HUES64 (cell line): ENCODE measurements around the gene HNRNPAB.
A peak's percentile ranks its signal among the peaks of the same experiment; 100 is the strongest.

Experiments
- H3K27ac ChIP-seq: 2 replicates; pipeline ENCODE4 v1.7.0; 2013; ENCODE audit warnings: low read depth, low read length, inconsistent platforms
- H3K27me3 ChIP-seq: 2 replicates; pipeline ENCODE4 v1.6.1; 2013; ENCODE audit warnings: mild to moderate bottlenecking, low read length; ENCODE audit not compliant: insufficient read depth
- H3K36me3 ChIP-seq: 2 replicates; pipeline ENCODE4 v1.6.1; 2013; ENCODE audit warnings: mild to moderate bottlenecking, low read length; ENCODE audit not compliant: insufficient read depth
- H3K4me1 ChIP-seq: 2 replicates; pipeline ENCODE4 v1.6.1; 2013; ENCODE audit warnings: mild to moderate bottlenecking, low read length, moderate library complexity; ENCODE audit not compliant: insufficient read depth
- H3K4me3 ChIP-seq: 2 replicates; pipeline ENCODE4 v1.5.1; 2013; ENCODE audit warnings: mild to moderate bottlenecking, low read length, moderate library complexity
- H3K9ac ChIP-seq: 2 replicates; pipeline ENCODE4 v1.6.1; 2013; ENCODE audit warnings: mild to moderate bottlenecking, low read depth, low read length
- H3K9me3 ChIP-seq: 2 replicates; pipeline ENCODE4 v1.6.1; 2013; ENCODE audit warnings: low read depth, low read length; ENCODE audit not compliant: insufficient read depth
- WGBS: fragments of 150-250, 120-280 bp; methylation state at CpG from one replicate; pipeline ENCODE4 v1.1.7; 2013; ENCODE audit warnings: missing lambda C conversion rate; 5-methylcytosine and 5-hydroxymethylcytosine counted together

HNRNPAB gene

DNA sequence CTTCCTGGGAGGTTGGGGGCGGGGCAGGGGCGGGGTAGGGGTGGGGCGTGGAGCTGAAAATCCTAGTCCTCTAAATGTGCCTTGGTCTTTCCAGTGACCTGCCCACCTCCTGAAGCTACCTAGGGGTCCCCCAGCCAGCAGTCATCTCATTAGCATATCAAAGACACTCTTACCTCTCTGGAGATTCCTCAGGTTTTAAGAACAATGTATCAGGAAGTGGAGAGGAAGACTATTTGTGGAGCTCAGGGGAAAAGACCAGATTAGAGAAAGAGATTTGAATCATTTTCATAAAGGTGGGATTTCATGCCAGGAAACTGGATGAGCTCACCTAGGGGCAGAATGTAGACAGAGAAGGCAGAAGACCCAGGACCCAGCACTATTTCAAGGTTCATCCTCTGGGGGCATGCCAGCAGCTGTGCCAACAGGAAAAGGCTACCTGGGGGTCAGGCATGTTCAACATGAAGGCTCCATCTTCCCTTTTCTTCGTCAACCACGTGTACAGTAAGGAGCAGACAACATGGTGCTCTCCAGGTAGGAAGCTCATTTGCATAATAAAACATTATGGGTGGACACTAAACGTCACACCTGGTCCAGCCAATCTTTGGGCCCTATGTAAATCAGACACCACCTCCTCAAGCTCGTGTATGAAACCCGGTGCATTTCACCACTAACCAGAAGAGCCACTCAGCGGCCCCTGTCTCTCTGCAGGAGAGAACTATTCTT lies 24.0 kb upstream of the HNRNPAB start:
- H3K9ac ChIP-seq: peak overlapping the region; percentile 70
- no peaks in the 10 kb centered on the region for H3K36me3 ChIP-seq
- no peaks in the 10 kb centered on the region for H3K9me3 ChIP-seq
- peak overlapping the region; percentile 99 for H3K27ac ChIP-seq
- WGBS: 5% methylated on average over 7 of the region's 9 CpGs
- H3K4me3 ChIP-seq: peak overlapping the region; percentile 28
- peaks cover 15% of the 10 kb centered on the region for H3K4me1 ChIP-seq
- H3K27me3 ChIP-seq: no peaks in the 10 kb centered on the region

DNA sequence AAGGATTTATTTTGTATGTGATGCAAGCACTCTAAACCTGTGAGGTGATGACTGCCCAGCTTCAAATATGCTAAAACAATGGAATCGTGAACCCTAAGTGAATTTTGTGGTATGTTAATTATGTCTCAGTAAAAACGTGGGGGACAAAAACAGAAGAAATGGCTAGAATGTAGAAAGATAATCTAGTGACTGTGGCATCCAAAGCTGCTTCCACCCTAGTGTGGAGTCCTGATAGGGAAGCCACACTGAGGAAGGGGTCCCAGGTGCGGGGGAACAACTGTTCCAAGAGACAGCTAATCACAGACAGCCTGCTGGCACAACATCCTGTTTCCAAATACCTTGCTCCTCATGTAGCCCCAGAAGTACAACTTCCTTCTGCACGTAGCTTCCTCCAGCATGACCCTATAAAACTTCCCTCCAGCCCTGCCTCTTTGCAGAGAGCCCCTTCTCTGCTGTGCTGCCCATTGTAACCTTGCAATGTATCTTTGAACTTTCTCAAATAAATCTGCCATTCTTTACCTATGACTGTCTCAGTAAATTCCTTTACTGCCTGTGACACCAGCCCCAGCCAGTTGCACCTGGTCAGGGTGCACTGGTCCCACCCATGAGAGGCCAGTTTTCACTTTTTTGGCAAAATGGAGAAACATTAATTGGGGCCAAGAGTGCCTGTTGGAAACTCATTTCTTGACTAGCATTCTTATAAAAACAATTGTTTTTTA lies 22.0 kb upstream of the HNRNPAB start:
- Histone ChIP-seq H3K4me3 (no peak overlapping the region), H3K36me3 (no peaks in the 10 kb centered on the region), H3K27ac (0 out of 2 replicates have a peak overlapping the region, but pooled peaks have one; percentile 15), H3K27me3 (no peaks in the 10 kb centered on the region), H3K4me1 (peaks cover 15% of the 10 kb centered on the region), H3K9me3 (no peaks in the 10 kb centered on the region), H3K9ac (no peak overlapping the region)
- WGBS: 49% methylated on average over 4 of the region's 4 CpGs

DNA sequence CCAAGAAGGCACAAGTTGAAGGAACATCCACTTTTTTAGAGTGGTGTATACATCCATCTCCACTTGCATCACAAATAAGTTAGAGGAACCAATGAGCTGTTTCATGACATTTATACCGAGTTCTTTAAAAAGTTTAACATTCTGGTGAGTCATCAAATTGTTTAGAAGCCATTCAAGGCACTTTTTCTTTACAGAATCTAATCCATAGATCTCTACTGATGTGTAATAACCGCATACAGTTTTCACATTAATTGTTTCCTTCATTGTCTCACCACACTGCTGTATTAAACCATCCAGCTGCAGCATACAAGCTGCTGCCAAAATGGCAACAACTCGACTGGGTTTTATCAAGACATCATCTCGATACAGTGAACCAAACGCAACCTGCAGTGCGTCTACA lies 17.9 kb upstream of the HNRNPAB start:
- 96% methylated on average over 6 of the region's 6 CpGs for WGBS
- H3K27ac ChIP-seq: no peak overlapping the region
- H3K9me3 ChIP-seq: no peaks in the 10 kb centered on the region
- no peak overlapping the region for H3K9ac ChIP-seq
- H3K4me3 ChIP-seq: no peak overlapping the region
- H3K36me3 ChIP-seq: no peaks in the 10 kb centered on the region
- peaks cover 3% of the 10 kb centered on the region; the same call in 1 of the 2 replicates for H3K4me1 ChIP-seq
- no peaks in the 10 kb centered on the region for H3K27me3 ChIP-seq

DNA sequence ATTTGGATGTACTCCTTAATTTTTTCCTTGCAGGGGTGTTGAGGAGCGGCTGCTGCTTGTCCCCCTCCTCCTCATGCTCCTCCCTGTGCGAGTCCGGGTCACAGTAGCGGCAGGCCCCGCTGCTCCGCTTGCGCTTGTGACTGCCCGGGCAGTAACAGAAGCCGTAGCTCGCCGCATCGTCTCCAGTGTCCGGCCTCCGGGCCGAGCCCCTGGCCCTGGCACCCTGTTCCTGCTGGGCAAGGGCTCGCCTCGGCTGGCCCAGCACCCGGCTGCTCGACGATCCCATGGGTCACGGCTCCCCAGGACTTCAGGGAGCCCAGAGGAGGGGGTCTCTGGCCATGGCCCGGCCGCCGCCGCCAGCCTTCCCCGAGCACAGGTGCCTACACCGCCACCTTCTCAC lies 17.3 kb upstream of the HNRNPAB start, which contains the start of gene GMCL2:
Gene GMCL2 (minus strand): TSS at position 358 of the 400 bp plus-strand sequence. CDS start 72 bp downstream, at position 286.
- WGBS: 92% methylated on average over 27 of the region's 27 CpGs
- H3K4me3 ChIP-seq: no peak within 1 kb of the TSS
- no peak within 1 kb of the TSS for H3K27ac ChIP-seq
- no peaks in the 10 kb centered on the region for H3K27me3 ChIP-seq
- H3K36me3 ChIP-seq: no peaks in the 10 kb centered on the region
- peaks cover 2% of the 10 kb centered on the region; the same call in 1 of the 2 replicates for H3K4me1 ChIP-seq
- H3K9ac ChIP-seq: no peak within 1 kb of the TSS
- H3K9me3 ChIP-seq: no peaks in the 10 kb centered on the region

DNA sequence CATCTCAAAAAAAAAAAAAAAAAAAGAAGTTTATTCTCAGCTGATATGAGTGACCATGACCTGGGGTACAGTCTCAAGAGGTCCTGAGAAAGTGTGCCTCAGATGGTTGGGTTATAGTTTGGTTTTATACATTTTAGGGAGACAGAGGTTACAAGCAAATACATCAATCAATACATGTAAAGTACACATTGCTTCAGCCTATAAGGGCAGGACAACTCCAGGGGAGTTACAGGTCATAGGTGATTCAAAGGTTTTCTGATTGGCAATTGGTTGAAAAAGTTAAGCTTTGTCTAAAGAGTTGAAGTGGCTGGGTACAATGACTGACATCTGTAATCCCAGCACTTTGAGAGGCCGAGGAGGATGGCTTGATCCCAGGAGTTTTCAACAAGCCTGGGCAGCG lies 14.9 kb upstream of the HNRNPAB start:
- H3K36me3 ChIP-seq: no peaks in the 10 kb centered on the region
- no peak overlapping the region for H3K27ac ChIP-seq
- 46% methylated on average over 2 of the region's 2 CpGs for WGBS
- no peak overlapping the region for H3K9ac ChIP-seq
- H3K27me3 ChIP-seq: no peaks in the 10 kb centered on the region
- no peaks in the 10 kb centered on the region for H3K4me1 ChIP-seq
- no peaks in the 10 kb centered on the region for H3K9me3 ChIP-seq
- no peak overlapping the region for H3K4me3 ChIP-seq

DNA sequence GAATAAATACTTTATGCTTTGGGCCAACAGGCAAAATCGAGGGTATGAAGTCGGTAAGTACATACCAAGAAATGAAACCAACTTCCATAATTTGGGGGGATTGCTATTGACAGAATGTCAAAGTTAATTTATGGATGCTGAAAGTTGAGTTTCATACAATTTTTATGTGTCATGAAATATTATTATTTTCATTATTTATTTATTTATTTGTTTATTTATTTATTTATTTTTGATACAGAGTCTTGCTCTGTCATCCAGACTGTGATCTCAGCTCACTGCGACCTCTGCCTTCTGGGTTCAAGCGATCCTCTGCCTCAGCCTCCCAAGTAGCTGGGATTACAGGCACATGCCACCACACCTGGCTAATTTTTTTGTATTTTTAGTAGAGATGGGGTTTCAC lies 12.7 kb upstream of the HNRNPAB start:
- no peak overlapping the region for H3K9ac ChIP-seq
- 89% methylated on average over 4 of the region's 4 CpGs for WGBS
- no peak overlapping the region for H3K4me3 ChIP-seq
- no peaks in the 10 kb centered on the region for H3K27me3 ChIP-seq
- no peak overlapping the region for H3K27ac ChIP-seq
- peaks cover 3% of the 10 kb centered on the region; the same call in 1 of the 2 replicates for H3K4me1 ChIP-seq
- H3K36me3 ChIP-seq: no peaks in the 10 kb centered on the region
- H3K9me3 ChIP-seq: no peaks in the 10 kb centered on the region

DNA sequence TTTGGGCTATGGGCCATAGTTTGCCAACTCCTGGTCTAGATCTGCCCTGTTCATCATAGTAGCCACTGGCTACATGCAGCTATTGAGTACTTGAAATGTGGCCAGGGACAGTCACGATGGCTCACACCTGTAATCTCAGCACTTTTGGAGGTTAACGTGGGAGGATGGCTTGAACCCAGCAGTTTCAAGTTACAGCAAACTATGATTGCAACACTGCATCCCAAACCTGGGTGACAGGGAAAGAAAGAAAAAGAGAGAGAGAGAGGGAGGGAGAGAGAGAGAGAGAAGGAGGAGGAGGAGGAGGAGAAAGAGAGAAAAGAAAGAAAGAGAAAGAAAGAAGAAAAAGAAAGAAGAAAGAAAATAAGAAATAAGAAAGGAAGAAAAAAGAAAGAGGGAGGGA lies 12.1 kb upstream of the HNRNPAB start:
- Histone ChIP-seq H3K9ac (no peak overlapping the region), H3K4me3 (no peak overlapping the region), H3K36me3 (no peaks in the 10 kb centered on the region), H3K9me3 (no peaks in the 10 kb centered on the region), H3K4me1 (peaks cover 3% of the 10 kb centered on the region; the same call in 1 of the 2 replicates), H3K27ac (no peak overlapping the region), H3K27me3 (no peaks in the 10 kb centered on the region)
- whole genome bisulfite sequencing: 84% methylated on average over 2 of the region's 2 CpGs

DNA sequence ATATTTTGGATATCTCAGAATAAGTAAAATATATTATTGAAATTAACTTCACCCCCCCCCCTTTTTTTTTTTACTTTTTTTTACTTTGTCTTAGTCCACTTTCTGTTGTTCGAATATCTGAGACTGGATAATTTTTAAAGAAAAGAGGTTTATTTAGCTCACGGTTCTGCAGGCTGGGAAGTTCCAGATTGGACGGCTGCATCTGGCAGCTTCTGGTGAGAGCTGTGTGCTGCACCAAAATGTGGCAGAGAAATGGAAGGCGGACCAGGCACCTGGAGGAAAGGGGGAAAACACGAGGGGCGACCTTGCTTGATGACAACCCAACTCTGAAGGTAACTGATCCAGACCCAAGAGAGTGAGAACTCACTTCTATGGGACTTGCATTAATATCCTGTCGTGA lies 11.5 kb upstream of the HNRNPAB start:
- no peak overlapping the region for H3K27ac ChIP-seq

DNA sequence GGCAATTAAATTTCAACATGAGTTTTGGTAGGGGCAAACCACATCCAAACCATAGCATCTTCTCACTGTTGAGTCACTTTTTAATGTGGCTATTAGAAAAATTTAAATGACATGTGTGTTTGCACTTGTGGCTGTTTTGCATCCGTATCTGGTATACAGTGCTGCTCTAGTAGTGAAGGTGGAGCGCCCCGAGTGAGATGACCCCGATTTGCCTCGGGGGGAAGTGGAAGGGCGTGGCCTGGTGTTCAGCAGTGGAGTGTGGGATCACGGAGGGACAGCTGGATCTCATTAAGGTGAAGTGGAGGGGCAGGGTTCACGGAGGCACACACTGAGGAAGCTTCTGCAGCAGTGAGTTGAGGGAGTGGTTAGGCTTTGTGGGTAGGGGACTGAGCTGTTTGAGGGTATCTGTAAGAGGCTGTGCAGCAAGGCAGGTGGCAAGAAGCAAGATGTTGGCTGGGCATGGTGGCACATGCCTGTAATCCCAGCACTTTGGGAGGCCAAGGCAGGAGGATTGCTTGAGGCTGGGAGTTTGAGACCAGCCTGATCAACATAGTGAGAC lies 11.0 kb upstream of the HNRNPAB start:
- Histone ChIP-seq H3K9me3 (no peaks in the 10 kb centered on the region), H3K4me1 (peaks cover 3% of the 10 kb centered on the region; the same call in 1 of the 2 replicates), H3K4me3 (no peak overlapping the region), H3K36me3 (no peaks in the 10 kb centered on the region), H3K9ac (no peak overlapping the region), H3K27ac (no peak overlapping the region), H3K27me3 (no peaks in the 10 kb centered on the region)
- WGBS: 92% methylated on average over 8 of the region's 8 CpGs

More for the DNA sequence above, 11.5 kb upstream of the HNRNPAB start:
- Histone ChIP-seq H3K9ac (no peak overlapping the region), H3K27me3 (no peaks in the 10 kb centered on the region), H3K36me3 (no peaks in the 10 kb centered on the region), H3K4me1 (peaks cover 3% of the 10 kb centered on the region; the same call in 1 of the 2 replicates), H3K4me3 (no peak overlapping the region), H3K9me3 (no peaks in the 10 kb centered on the region)
- 90% methylated on average over 7 of the region's 7 CpGs for WGBS

DNA sequence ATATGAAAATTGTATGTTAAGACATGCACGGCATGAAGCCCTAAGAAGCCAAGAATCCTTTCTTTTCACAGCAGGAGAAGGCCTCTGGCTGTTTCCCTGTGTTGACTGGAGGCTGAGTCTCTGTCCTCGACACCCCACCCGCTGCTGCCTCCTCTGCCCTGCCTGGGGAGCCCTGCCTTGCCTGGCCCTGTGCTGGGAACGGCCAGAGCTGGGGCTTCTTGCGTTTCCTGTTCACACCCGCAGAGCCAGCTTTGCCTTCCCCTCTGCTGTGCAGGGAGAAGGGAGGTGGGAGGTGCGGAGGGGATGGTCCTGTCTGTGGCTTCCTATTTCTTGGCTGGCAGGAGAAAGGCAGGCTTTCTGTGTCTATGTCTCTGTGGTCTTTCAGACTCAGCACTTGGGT lies 10.3 kb upstream of the HNRNPAB start:
- Histone ChIP-seq H3K9me3 (no peaks in the 10 kb centered on the region), H3K4me1 (peaks cover 3% of the 10 kb centered on the region; the same call in 1 of the 2 replicates), H3K9ac (no peak overlapping the region), H3K27me3 (no peaks in the 10 kb centered on the region), H3K27ac (no peak overlapping the region), H3K4me3 (no peak overlapping the region), H3K36me3 (no peaks in the 10 kb centered on the region)
- WGBS: 61% methylated on average over 7 of the region's 7 CpGs

DNA sequence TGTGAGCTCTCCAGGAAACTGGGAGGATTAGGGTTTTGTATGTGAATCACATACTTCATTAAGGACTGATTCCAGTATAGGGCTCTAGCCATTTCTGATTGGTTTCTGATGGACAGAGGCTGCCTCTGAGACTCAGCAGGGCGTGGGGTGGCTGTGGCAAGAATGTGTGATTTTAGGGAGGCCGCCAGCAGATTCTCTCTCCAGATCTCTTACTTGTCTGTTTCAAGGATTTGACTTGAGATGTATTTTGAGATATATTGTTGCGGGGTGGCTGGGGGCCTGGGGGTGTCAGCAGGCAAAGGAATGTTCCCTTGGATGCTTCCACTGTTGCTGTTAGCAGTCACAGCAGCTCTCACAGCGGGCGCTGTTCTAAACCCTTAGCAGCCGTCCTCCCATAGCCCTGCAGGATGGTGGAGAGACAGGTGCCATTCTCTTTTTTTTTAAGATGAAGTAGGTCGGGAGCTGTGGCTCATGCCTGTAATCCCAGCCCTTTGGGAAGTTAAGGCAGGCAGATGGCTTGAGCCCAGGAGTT lies 8.0 kb upstream of the HNRNPAB start:
- 75% methylated on average over 7 of the region's 7 CpGs for WGBS
- Histone ChIP-seq H3K4me1 (peaks cover 3% of the 10 kb centered on the region; the same call in 1 of the 2 replicates), H3K9ac (no peak overlapping the region), H3K4me3 (no peak overlapping the region), H3K9me3 (no peaks in the 10 kb centered on the region), H3K27me3 (peaks cover 4% of the 10 kb centered on the region; the same call in 1 of the 2 replicates), H3K36me3 (no peaks in the 10 kb centered on the region), H3K27ac (no peak overlapping the region; the same call in 1 of the 2 replicates)
